ENCODE measurements around the gene AUP1. TPM values are rescaled to one million over a fixed set of nuclear protein-coding genes. Genes with fewer than 3 reads are reported as not detected.

AUP1 gene
- total and polyA plus RNA-seq, 9 of the 15 experiments (the other 6 are each of a cell fraction or from before 2014, with no cell fraction given) = 70.7 to 245 (median 165) TPM

GRCh38 chr2:74499940-74500577 is 29.4 kb downstream of the AUP1 start (continued):
- TF ChIP-seq PATZ1 (CRISPR knock-in tag; IDR thresholded peaks at IDR 0.05; ENCODE audit: borderline replicate concordance) = no peak
- TF ChIP-seq ZBTB40 (IDR thresholded peaks at IDR 0.05) = no peak
- no peak for TF ChIP-seq ZBTB40 (CRISPR knock-in tag; IDR thresholded peaks at IDR 0.05)
- TF ChIP-seq ZNF280B (CRISPR knock-in tag; IDR thresholded peaks at IDR 0.05) = no peak
- no peak for TF ChIP-seq GABPB1 (CRISPR knock-in tag; IDR thresholded peaks at IDR 0.05)
- no peak for TF ChIP-seq STAT5B (CRISPR knock-in tag; IDR thresholded peaks at IDR 0.05)
- TF ChIP-seq, protein P1, sequence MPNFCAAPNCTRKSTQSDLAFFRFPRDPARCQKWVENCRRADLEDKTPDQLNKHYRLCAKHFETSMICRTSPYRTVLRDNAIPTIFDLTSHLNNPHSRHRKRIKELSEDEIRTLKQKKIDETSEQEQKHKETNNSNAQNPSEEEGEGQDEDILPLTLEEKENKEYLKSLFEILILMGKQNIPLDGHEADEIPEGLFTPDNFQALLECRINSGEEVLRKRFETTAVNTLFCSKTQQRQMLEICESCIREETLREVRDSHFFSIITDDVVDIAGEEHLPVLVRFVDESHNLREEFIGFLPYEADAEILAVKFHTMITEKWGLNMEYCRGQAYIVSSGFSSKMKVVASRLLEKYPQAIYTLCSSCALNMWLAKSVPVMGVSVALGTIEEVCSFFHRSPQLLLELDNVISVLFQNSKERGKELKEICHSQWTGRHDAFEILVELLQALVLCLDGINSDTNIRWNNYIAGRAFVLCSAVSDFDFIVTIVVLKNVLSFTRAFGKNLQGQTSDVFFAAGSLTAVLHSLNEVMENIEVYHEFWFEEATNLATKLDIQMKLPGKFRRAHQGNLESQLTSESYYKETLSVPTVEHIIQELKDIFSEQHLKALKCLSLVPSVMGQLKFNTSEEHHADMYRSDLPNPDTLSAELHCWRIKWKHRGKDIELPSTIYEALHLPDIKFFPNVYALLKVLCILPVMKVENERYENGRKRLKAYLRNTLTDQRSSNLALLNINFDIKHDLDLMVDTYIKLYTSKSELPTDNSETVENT (CRISPR knock-in tag; IDR thresholded peaks at IDR 0.05) = no peak

All from K562 (cell line).